Activated CD4-positive, alpha-beta T cell treated with anti-CD3 and anti-CD28 coated beads, Interleukin-2, amount 50 U/mL, for 16 hours (primary cell): ENCODE measurements around the gene TTF1.

Experiments
- DNase-seq: peaks from one replicate; pipeline ENCODE4 v3.0.0-alpha.2; 2020

Gene TTF1

GRCh38 chr9:132365986-132366385, 40.7 kb downstream of the TTF1 start:
- DNase-seq = no peak

GRCh38 chr9:132364068-132364467, 42.6 kb downstream of the TTF1 start:
- DNase-seq = no peak

GRCh38 chr9:132357764-132358163, 48.9 kb downstream of the TTF1 start:
- DNase-seq = no peak

- no peak for DNase-seq
Observed at GRCh38 chr9:132356324-132356924, 50.2 kb downstream of the TTF1 start.

DNA sequence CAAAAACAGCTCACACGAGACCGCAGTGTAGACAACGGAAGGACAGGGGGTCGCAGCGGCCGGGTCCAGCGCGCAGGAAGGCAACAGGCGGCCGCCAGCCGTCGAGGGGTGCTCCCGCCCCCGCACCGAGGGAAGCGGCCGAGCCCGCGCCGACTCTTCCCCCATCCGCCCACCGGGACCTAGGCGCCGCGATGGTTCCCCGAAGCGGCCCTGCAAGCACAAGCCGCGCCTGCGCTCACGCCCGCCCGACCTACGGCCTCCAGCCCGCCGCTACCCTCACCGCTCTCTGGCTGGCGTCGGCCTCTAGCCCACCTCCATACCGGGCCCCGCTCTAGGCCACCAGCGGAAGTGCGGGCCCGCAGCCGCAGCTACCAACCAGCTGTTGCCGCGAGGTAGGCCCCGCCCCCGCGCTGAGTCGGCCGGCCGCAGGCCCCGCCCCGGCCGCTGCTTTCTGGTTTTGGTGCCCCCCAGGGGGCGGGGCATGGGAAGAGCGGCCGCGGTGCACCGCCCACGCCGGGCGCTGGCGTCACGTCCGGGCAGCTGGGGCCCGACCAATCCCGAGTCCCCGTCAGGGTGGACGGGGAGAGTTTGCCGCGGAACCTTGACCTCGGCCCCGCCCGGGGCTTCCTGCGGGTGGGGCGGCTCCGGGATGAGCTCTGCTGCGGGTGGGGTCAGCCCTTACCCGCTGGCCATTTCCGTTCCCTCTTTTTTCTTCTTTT, 51.8 kb downstream of the TTF1 start, which contains the start of gene SETX:
Gene SETX, minus strand, starts transcription at position 350 of the 719 bp plus-strand sequence. CDS start 5,558 bp downstream, outside the sequence.
- DNase-seq = peak; percentile 98

GRCh38 chr9:132351404-132352045, 55.1 kb downstream of the TTF1 start:
- peak; percentile 17 for DNase-seq

- peak; percentile 57 for DNase-seq
Observed at GRCh38 chr9:132350861-132351315, 55.8 kb downstream of the TTF1 start.

- DNase-seq = no peak
Observed at GRCh38 chr9:132348676-132349075, 58.0 kb downstream of the TTF1 start.

GRCh38 chr9:132346177-132346576, 60.5 kb downstream of the TTF1 start:
- no peak for DNase-seq

DNA sequence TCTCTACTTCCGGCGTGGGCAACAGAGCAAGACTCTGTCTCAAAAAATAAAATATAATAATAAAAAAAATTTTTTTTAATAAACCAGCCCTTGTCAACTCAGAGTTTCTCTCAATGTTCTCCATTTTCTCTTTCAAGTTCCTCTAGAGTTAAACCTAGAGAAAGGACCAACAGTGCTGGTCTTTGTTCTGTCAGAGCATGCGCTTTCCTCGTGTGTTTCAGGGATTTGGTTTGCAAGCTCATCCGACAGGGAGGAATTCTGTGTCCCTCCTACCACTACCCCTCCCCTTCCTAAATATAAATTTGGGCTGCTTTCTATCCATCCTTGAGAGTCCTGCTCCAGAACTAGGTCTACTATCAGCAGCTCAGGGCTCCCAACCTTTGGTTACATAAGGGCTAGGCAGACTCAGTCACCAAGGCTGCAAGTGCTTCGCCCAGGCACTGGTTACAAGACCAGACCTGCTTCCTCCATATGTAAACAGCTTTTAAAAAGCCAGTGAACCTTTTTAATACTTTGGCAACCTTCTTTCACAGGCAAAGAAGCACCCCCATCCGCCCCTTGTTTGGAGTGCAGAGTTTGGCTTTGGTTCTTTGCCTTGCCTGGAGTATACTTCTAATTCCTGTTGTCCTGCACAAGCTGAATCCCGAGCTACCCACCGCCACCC, 65.3 kb downstream of the TTF1 start:
- DNase-seq = no peak

- no peak for DNase-seq
Observed at GRCh38 chr9:132334364-132334763, 72.3 kb downstream of the TTF1 start.

GRCh38 chr9:132333556-132333955, 73.1 kb downstream of the TTF1 start:
- no peak for DNase-seq

DNA sequence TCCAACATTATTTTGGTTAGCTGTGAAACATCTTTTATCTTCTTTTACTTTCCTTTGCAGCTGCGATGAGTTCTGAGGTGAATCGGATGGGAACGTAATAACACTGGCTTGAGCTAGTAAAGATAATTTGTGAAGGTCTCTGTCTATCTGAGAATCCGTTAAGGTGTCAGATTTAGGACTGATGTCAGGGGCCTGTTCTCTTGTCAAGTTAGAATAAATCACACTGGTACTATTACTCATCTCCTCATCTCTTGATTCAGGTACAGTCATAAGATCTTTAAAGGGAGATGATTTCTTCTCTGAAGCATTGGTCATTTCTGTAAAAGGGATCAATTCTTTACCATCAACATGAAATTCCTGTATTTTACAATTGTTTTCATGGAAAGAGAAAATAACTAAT, 78.1 kb downstream of the TTF1 start:
- no peak for DNase-seq

GRCh38 chr9:132327537-132327936, 79.1 kb downstream of the TTF1 start:
- no peak for DNase-seq
